Right kidney (tissue), 1 donor: ENCODE measurements around the gene DEPP1.

Experiments
- DNase-seq: peaks from one replicate; pipeline ENCODE4 v3.0.0-alpha.2; 2016

DEPP1 gene

DNA sequence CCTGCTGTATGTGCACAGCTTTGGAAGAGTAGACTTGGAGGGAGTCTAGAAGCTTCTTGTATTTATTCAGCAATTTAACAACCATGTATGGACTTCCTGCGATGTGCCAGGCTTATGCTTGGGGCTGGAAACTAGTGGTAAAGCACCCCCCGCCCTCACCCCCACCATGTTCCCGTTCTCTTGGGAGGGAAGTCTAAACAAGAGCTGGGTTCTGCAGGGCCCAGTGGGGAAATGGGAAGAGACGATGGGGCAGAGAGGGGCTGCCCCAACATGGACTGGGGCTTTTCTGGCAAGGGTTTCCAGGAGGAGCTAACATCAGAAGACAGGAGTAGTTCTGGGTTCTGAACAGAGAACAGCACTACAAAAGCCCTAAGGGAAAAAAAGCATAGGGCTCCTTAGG is 11.0 kb downstream of the DEPP1 start:
- no peak for DNase-seq

DNA sequence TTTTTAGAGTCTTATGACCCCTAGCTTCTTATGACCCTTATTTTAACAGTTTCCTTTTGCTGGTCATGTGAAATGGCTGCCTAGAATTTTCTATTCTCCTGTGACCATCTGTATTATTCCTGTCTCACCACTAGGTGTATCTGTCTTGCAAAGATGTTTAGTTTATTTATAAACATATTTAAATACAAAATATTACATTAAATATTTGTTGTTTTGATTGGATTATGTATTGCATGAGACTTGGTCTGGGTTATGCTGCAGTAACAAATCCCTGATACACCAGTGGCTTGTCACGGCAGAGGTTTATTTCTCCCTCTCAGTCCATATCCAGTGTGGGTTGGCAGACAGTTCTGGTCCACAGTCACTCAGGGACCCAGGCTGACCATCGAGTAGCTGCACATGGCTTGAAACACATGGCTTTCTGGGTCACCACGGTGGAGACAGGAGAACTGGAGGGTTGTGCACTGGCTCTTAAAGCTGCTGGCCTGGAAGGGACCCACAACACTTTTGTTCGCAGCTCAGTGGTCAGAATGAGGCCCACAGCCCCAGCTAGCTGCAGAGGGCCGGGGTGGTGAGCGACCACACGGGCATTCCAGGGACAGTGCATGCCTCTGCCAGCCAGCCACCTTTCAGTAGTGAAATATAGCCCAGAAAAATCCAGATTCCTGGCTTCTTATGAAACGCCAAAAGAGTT is 11.6 kb downstream of the DEPP1 start:
- DNase-seq: no peak

DNA sequence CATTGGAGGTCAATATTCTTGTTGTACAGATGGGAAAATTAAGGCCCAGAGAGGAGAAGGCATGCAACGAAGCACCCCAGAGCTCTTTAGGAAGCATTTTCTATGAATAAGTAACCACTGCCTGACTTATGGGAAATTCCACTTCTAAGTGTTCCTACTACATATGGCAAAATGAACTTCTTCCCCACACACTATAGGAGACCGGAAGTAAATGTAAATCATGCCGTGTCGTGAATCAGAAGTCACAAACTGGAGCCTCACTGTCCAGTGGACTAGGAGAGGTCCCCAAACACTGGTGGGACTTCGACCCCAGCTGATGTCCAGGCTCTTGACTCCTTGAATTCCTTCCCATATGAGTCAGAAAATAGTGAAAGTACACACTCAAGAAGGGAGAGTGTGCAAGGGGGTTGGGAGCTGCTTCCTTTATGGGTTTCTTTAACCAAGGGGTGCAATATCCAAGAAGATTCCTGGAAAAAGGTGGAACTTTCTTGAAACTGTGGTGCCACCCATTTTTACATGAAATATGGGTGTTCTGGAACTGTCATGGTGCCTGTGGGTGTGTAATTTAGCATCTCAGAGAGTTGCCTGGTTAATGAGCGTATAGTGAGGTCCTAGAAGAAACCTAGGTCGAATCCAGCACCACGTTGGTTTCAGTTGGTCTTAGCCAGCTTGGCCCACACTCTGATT is 12.3 kb downstream of the DEPP1 start:
- peak; percentile 17 for DNase-seq

DNA sequence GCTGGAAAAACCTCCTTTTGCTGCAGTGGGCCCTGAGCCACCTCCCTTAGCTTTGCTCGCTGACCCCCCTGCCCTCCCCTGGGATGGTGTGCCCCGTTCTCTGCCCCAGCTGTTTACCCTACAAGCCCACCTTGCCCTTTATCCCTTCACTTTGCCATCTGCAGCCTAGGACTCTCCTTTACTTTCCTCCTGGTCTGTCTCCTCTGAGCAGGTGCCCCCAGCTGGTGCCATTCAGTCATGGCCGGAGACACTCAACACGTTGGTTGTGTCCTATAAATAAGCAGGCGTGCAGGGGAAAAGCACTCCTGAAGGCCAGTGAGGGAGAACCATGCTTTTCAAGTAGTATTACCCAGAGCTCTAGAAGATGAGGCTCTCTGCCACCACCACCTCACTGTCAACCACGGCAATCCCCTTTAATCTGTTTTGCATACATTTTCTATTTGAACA is 12.9 kb downstream of the DEPP1 start:
- DNase-seq: peak; percentile 17

DNA sequence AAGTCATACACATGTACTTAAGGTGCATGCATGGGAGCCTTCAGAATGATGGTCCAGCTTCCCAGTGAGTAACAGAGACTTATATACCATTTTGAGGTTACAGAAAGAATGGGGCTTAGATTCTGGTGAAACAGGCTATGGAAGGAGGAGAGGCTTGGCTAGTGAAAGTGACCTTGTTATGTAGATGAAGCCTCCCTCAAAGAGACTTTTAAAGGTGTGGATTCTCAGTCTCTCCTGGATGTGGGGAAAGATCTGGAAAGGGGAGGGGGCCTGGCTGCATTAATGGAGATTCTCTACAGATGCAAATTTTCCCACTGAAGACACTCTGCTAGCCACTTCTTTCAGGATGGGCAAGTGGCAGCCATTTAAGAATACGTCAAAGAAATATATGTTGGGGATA is 13.5 kb downstream of the DEPP1 start:
- DNase-seq: no peak

DNA sequence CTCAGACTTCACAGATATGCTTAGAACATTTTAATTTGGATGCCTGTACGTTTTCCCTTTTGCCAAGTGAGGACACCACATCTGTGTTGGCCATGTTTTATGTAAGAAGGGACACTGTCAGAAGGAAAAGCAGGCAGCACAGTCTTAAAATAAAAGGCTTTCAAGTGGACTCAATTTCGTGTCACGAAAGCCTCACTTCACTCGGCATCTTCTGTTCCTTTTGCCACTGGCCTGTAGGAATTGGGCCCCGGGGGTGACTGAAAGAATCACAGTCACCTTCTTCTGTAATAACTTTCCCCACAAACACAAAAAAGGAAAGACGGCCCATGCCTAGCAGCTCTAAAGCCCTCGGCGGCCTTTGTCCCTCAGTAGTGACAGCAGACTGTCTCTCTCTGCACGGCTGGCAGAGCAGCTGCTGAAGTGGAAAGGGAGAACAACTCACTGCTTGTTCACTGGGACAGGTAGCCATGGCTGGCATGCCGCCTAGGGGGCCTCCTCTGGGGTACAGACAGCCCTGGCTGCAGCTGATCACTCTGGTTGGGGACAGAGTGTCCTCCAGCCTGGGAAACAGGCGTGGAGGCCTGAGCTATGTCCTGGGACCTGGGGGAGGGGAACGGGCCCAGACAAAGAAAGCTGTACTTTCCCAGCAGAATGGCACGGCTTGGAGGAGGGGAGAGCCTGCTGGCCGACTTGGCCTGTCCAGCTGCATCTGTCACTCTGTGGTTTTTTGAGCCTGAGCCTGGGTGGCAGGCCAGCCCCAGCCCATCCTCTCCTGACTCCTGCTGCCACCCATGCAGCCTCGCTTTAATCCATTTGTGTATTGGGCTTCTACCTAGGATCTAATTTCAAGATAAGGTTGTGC is 14.6 kb downstream of the DEPP1 start:
- DNase-seq: peak; percentile 81

DNA sequence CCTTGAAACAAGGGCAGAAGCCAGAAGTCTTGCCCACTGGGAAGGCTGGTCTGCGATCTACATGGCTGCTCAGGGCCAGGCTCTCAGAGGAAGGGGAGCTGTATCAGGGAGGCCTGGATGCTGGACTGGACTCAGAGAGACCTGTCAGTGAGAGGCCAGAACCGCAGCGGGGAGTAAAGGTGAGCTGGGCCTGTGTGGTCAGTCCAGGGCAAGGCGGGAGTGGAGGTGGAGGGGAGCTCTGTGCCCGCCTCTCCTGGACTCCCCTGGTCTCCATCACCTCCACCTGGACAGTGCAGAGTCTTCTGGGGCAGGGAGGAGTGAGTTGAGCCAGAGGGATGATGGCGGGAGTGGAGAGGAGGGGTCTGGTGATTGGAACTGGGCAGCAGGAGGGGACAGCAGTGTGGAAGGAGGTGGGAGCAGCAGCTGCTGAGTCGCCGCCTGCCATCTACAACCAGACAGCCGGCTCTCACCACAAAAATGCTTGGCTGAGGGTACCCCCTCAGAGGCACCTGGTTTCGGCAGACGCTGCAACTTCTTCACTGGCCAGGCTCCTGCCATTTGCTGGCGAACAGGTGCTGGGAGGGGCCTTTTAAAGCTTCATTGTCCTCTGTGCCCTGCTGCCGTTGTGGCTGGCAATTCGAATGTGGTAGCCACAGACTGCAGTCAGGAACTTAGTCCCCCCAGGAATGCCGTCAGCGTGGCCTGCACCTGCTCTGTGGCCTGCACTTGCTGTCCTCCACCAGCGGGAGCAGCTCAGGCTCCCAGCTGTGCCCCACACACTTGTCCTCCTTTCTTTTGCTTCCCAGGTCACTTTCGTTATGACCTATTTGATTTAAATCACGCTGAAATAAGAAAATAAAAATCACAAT is 15.5 kb downstream of the DEPP1 start:
- DNase-seq: peak; percentile 48

DNA sequence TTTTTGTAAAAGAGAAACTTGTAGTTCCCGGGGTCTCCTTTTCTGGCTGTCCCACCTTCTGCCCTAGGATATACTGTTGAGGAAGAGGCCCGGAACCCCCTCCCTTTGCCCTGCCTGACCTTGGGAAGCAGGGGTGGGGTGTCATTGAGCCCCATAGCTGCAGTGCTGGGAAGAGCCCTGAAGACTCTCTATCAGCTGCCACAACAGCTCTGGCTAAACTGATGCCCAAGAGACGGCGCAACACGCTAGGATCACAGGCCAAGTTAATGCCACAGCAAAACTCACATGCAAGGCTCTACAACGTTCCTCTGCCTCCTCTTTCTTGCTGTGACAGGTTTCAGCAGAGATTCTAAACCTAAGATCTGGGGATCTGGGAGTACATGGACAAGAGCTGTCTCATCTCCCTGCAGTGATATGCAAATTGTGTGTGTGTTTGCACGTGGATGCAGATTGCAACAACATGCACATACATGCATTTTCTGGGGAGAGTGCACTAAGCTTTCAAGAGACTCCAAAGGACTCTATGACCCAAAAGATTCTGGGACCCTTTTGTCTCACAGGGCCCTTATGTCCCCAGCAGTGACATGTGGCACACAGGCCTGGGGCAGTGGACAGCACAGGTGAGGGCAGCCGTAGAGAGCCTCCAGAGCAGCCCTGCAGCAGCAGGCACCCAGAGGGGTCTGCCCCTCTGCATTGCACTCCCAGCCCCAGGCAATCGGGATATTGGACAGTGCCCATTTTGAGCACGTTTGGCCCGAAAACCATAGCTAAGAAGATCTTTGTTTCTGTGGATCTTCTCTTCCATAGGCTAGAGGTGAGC is 16.5 kb downstream of the DEPP1 start:
- no peak for DNase-seq

DNA sequence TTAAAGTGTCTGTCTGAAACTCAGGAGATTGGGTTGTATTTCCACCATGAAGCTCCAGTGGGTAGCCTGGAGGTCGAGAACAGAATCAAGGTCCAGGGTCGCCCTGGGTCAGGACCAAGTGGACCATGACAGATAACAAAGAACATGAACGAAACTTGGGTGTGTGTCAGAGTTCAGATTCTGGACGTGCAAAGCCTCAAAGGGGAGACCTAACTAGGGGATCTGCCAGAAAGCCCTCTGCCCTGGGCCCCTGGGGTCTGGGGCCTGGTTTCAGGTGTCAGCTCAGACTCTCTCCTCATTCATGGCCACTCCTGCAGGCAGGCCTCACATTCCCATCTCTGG is 17.4 kb downstream of the DEPP1 start:
- no peak for DNase-seq

DNA sequence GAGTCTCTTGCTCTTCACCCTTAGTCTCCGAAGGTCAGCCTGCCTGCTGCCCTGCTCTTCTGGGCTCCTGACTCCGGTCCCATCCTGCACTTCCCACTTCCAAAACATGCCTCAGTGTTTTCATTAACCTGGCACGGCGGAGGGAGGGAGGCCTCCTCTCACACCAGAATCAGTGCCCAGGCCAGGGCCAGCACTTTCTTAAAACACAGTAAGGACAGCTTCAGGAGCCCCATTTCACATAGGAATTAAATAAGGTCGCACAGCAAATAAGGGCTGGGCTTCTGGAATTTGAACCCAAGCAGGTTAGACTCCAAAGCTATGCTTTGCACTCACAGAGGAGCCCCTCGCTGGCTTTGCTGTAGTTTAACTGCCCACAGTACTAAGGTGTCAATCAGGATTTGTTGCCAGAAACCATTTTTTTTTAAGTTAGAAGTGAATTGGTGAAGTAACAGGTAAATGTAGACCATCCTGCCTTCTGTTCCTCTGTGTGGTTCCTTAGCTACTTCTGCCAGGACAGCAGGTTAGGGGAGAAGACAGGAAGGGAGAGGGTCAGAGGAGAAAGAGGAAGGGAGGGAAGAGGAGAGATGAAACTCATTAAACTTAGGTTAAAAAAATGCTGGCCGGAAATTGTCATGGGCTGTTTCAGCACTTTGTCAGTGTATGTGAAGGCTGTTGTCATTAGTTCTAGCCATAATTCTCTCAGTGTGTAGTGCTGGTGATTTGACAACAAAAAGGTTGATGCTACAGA is 18.0 kb downstream of the DEPP1 start:
- DNase-seq: no peak

DNA sequence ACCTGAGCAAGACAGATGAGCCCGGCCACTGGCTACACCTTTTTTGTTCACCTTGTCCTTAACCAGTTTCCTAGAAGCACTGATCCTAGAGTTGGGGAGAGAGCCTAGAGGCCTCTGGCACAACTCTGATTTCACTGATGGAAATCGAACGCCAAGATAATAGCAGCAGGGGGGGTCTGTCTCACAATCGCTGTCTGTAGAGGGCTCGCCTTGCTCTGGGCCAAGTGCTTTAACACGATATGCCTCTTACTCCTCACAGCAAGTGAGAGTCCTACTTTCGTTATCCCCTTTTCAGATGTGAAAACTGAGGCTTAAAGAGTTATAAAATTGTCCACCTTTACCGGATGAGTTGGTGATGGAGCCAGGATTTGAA is 18.5 kb downstream of the DEPP1 start:
- DNase-seq: no peak

DNA sequence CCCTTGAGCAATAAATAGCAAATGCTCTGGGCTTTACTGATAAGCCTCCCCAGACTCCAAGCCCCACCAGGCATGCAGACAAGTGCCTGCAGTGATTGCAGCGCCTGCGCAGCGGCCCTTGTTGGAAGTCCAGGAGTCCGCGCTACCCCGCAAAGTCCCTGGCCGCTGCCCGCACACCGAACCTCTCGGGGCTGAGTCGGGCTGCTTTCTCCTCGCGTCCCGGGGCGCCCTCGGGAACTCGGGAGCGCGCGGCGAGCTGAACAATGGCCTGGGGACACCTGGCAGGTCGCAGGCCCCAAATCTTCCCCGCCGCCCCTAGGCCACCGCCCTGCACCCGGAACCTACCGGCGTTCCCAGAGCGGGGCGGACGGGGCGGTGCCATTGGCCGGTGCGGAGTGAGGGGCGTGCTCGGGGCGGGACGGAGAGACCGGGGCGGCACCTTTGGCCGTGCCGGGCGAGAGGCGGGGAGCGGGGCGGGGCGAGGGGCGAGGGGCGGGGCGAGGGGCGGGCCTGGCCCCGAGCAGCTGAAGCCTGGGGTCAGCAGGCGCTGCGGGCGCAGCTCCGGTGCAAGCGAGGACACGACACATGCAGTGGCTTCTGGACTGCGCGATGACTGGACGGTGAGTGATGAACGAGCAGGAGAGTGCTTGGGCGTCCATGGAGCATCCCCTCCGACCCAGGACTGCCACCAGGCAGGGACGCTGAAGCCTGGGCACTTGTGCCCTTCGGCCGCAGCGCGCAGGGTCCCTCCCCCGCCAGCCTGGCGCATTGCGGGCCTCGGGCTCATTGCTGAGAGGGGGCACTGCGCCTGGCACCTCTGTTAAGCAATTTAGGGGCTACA is 19.1 kb downstream of the DEPP1 start, which contains the start of gene RASSF4:
Gene RASSF4 (plus strand): TSS at position 556 of the 841 bp plus-strand sequence. CDS start 10,401 bp downstream, outside the sequence.
- DNase-seq: peak; percentile 93

DNA sequence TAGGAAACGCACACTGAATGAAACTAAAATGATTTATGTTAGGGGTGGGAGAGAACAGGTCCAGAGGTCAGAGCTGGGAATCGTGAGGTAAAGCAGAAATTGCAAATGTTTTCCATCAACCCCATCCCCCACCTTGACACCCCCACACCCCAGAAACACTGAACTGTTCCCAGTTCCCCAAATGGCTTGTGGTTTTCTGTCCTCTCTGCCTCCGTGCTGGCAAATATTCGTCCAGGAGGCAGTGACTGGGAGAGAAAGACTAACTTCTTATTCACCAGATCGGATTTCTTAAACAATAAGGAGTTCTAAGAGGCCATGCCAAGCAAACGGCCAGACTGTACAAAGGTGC is 19.7 kb downstream of the DEPP1 start:
- no peak for DNase-seq

DNA sequence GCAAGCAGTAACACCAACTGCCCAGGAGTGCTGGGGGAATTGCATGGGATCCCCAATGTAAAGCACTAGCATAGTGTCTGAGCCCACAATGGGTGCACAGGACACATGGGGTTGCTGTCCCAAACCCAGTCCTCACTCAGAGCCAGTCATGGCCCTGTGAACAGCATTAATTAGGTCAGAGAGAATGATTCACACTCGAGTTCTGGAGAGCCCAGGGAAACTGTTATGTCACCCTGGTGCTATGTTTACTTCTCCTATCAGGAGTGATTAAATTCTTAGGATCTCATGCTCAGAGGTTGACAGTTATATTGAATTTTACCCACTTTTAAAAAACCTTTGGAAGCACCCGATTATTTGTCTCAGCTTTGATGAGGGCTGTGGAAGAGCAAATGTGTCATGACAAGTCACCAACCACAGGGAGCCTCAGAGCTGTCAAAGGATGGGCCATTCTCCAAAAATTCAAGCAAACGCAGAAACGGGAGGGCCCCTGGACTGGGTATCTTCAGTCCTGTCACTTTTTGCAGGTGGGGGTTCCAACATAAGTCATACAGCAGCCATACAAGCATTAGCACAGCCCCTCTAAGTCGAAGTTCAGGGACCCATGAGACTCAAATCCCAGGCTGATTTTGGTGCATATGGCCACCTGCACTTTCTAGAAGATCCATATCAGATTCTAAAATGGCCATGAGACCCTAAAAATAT is 20.3 kb downstream of the DEPP1 start:
- no peak for DNase-seq

DNA sequence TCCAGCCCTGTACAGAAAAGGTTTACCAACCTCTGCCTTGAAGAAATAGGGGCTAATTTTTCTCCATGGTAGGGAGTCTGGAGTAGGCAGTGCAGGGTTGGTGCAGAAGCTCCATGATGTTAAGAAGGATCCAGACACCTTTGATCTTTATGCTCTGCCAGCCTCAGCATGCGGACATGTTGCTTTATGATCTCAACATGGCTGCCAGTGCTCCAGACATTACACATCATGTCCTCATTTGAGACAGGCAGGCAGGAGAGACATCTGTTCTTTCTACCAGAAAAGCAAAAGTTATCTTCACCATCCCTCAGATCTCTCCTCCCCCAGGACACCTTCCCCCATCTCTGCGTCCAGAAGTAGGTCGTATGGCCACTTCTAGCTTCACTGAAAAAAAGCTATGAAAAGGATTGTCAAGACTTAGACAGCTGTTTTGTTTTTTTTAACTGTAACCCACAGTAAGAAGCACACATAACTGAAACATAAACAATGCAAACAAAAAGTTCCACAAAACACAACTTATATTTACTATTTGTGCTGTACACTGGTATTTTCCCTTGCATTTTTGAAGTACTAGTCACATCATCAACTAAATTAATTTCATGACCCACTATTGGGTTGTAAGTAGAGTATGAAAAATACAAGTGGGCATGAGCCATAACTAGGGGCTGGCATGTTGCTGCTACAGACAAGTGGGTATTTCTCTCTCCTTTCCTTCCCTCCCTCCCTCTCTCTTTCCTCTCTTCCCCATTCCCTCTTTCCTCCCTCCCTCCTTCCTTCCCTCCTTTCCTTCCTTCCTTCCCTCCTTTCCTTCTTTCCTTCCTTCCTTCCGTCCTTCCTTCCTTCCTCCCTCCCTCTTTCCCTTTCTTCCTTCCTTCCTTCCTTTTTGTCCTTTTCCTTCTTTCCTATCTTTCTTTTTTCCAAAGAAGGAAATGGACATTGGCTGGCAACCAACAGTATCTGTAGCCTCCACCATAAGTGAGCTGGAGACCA is 21.6 kb downstream of the DEPP1 start:
- no peak for DNase-seq

DNA sequence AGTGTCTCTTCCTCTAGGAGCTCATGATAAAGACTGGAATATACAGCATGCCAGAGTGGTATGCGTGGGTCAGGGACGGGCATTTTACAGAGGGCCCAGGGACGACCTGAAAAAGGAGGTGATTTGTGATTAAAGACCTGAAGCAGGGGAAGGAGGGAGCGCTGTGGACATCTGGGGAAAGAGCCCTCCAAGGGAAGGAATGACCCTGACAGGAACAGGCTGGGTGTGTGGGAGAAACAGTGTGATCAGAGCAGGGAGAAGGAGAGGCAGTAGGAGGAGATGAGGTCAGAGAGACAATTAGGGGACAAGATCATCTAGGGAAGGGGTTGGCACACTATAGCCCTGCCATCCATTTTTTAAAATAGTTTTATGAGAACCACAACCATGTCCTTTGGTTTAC is 22.4 kb downstream of the DEPP1 start:
- DNase-seq: no peak

DNA sequence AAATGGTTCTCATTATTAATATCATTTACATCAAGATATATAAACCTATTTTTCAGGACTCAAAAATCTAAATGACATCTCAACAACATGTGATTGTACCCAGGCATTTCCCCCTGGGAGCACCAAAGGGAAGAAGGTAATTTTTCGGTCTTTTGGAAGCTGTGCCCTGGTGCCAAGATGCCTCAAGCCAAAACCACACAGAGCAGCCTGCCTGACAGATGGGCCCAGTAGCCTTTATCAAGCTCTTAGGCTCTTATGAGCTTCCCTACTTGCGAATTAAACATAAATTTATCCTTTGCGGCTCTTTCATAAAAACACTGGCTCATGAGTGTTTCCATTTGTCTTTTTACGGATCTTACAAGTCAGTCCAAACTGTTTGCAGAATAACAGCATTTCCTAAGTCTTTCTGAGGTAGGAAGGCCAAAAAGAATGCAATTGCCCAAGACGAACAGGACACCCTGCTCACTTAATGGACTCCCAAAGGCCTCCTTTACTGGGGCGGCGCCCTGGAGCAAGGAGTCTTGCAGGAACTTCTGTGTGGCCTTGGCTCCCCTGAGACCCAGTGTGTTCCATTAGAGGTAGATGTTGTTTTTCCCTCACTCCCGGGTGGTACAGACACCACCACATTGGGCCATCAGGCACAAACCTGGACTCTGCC is 23.1 kb downstream of the DEPP1 start:
- DNase-seq: no peak
